HepG2 (cell line): ENCODE results near the gene PYGL. TPM values are rescaled to one million over a fixed set of nuclear protein-coding genes. Genes with fewer than 3 reads are reported as not detected.
"Not testable (repeated sequence)": the region's sequence is repeated elsewhere in the genome, so short reads cannot be mapped to it uniquely, and the experiment has no call there.

Experiments used
- ATAC-seq: fragments of 200-7000 bp; cut with Tn5 transposase; 3 replicates; pipeline ENCODE4 v1.9.1; 2020; ENCODE audit warnings: mild to moderate bottlenecking, moderate library complexity
- BruUV-seq: library from RNA; stranded (reverse); fragments of 400-500 nt; replicated peaks from 2 replicates; lab custom pipeline; 2021; lab: Mats Ljungman, UMichigan
- CTCF ChIA-PET: fragments of 300-600 bp; formaldehyde crosslinking; extraction: SDS; loops from one replicate; lab custom pipeline; 2021; ENCODE audit warnings: low total read pairs, inconsistent platforms, low intra/inter-chr PET ratio; lab: Yijun Ruan, JAX
- POLR2A ChIA-PET: fragments of 350-600 bp; sonication (Branson Sonifier 250); formaldehyde crosslinking; loops from one replicate; lab custom pipeline; 2020; ENCODE audit warnings: antibody characterized with exemption, inconsistent platforms; lab: Yijun Ruan, JAX
- DNase-seq: peaks from one replicate; pipeline ENCODE4 v3.0.0-alpha.2; 2015; ENCODE audit warnings: low spot score
- FAIRE-seq: peaks from 3 replicates; lab custom pipeline; 2011; peaks lifted over from hg19 to GRCh38; lab: Jason Lieb, UNC
- H2AFZ ChIP-seq: one replicate; pipeline ENCODE4 v1.6.1; 2011; ENCODE audit warnings: low read length, inconsistent platforms
- H3K27ac ChIP-seq: fragments of 300-600 bp; 3 replicates; pipeline ENCODE4 v1.8.0; 2011; ENCODE audit warnings: mixed run types, mild to moderate bottlenecking, mixed read lengths, low read length, inconsistent platforms; ENCODE audit not compliant: insufficient read depth; ENCODE audit errors: extremely low read length
- H3K27me3 ChIP-seq, 2 experiments: fragments of 200-600 bp in 1 of 2; 2 replicates in 1 of 2; 3 replicates in 1 of 2; pipeline versions ENCODE4 v1.6.0 to v1.8.0; 2011; ENCODE audit warnings: low read length in 2 of 2, mild to moderate bottlenecking in 2 of 2, moderate library complexity in 2 of 2, inconsistent platforms in 1 of 2; ENCODE audit not compliant: insufficient read depth in 2 of 2, control insufficient read depth in 1 of 2
- H3K36me3 ChIP-seq, 2 experiments: fragments of 200-600 bp in 1 of 2; replicated peaks in 1 of 2; 2 replicates in 1 of 2; 3 replicates in 1 of 2; pipeline versions ENCODE4 v1.5.1 to v1.8.0; 2011; ENCODE audit warnings: low read length in 2 of 2, inconsistent platforms in 1 of 2; ENCODE audit not compliant: insufficient read depth in 2 of 2, control insufficient read depth in 1 of 2
- H3K4me1 ChIP-seq: 2 replicates; pipeline ENCODE4 v1.5.1; 2012; ENCODE audit warnings: low read length, inconsistent platforms; ENCODE audit not compliant: insufficient read depth
- H3K4me2 ChIP-seq: 2 replicates; pipeline ENCODE4 v1.6.0; 2011; ENCODE audit warnings: low read depth, low read length, inconsistent platforms
- H3K4me3 ChIP-seq, 3 experiments: fragments of 200-600 bp in 1 of 3; sonication (generic), shearing (Covaris generic) in 1 of 3; replicated peaks in 1 of 3; 2 replicates each; pipeline ENCODE4 v1.5.1; 2011 to 2016; ENCODE audit warnings: low read length in 3 of 3, inconsistent platforms in 2 of 3, low read depth in 2 of 3, mild to moderate bottlenecking in 2 of 3, control low read depth in 1 of 3, mixed read lengths in 1 of 3; ENCODE audit not compliant: insufficient read depth in 1 of 3
- H3K79me2 ChIP-seq: one replicate; pipeline ENCODE4 v1.6.1; 2011; ENCODE audit warnings: low read length, inconsistent platforms; ENCODE audit not compliant: insufficient read depth
- H3K9ac ChIP-seq: 2 replicates; pipeline ENCODE4 v1.6.0; 2011; ENCODE audit warnings: mild to moderate bottlenecking, low read depth, low read length, inconsistent platforms; ENCODE audit not compliant: insufficient read depth
- H3K9me3 ChIP-seq: 2 replicates; pipeline ENCODE4 v1.5.1; 2012; ENCODE audit warnings: mild to moderate bottlenecking, low read length
- H4K20me1 ChIP-seq: 2 replicates; pipeline ENCODE4 v1.6.0; 2011; ENCODE audit warnings: inconsistent platforms, mild to moderate bottlenecking, low read length, moderate library complexity; ENCODE audit not compliant: insufficient read depth
- AHR ChIP-seq: IDR thresholded peaks from 2 replicates; pipeline ENCODE4 v1.6.1; 2018; ENCODE audit warnings: missing genetic modification reagents, missing compliant biosample characterization
- FOXP4 ChIP-seq: sonication (generic); formaldehyde crosslinking; IDR thresholded peaks from 2 replicates; pipeline ENCODE4 v1.4.0; 2020; ENCODE audit warnings: missing genetic modification reagents
- GLMP ChIP-seq: sonication (generic); formaldehyde crosslinking; IDR thresholded peaks from 2 replicates; pipeline ENCODE4 v1.9.0; 2021; ENCODE audit warnings: missing genetic modification reagents, mild to moderate bottlenecking, borderline replicate concordance
- KLF15 ChIP-seq: sonication (generic); formaldehyde crosslinking; IDR thresholded peaks from 2 replicates; pipeline ENCODE4 v1.8.1; 2023; ENCODE audit warnings: borderline replicate concordance, mild to moderate bottlenecking, inconsistent platforms, missing genetic modification reagents, mixed read lengths
- MBNL3 ChIP-seq: fragments of 250-450 bp; sonication (Bioruptor Pico); conservative IDR thresholded peaks from 2 replicates; pipeline ENCODE4 v1.8.0; 2022; ENCODE audit warnings: mild to moderate bottlenecking, inconsistent platforms
- SRSF1 ChIP-seq: fragments of 200-400 bp; formaldehyde crosslinking; optimal IDR thresholded peaks from 2 replicates; pipeline ENCODE3; 2017; ENCODE audit warnings: mild to moderate bottlenecking, low read depth, low read length, moderate library complexity
- ZNF3 ChIP-seq: IDR thresholded peaks from 2 replicates; pipeline ENCODE4 v1.7.0; 2017; ENCODE audit warnings: inconsistent platforms
- WGBS: methylation state at CpG from one replicate; pipeline ENCODE4 v1.1.6; 2017; ENCODE audit warnings: low lambda C conversion rate; 5-methylcytosine and 5-hydroxymethylcytosine counted together
- in situ Hi-C: cut with HindIII; loops from 2 replicates; pipeline ENCODE4 v1.10.0; 2017; ENCODE audit warnings: low pct_unique_long_range_greater_than_20kb; ENCODE audit not compliant: extremely low pct_ligation_motif_present
- intact Hi-C: fragments of 100-400 bp; cut with micrococcal nuclease; formaldehyde crosslinking; loops from one replicate; pipeline ENCODE4 v1.10.0; 2022; ENCODE audit not compliant: unreplicated experiment
- polyA plus RNA-seq, 8 experiments: library from polyadenylated mRNA; depleted of rRNA in 3 of 8; stranded (reverse) in 7 of 8; unstranded in 1 of 8; fragments of >200 nt; fragmentation: Illumina TruSeq in 4 of 8; extraction: Trizol in 4 of 8; gene quantifications; 2 replicates each; pipeline versions ENCODE4 v1.2.1 to v1.2.3, GENCODE V29; 2011 to 2016; ENCODE audit warnings: low read depth in 4 of 8, missing spikeins in 1 of 8, mixed read lengths in 1 of 8; ENCODE audit not compliant: insufficient read depth in 1 of 8
- total RNA-seq, 5 experiments: library from RNA; depleted of rRNA; stranded (reverse); fragments of >200 nt; fragmentation: Illumina TruSeq; extraction: Trizol; gene quantifications; 2 replicates each; pipeline ENCODE4 v1.2.3, GENCODE V29; 2016; ENCODE audit warnings: low read depth in 1 of 5

PYGL gene
- total and polyA plus RNA-seq, 2 of the 13 experiments (the other 11 are each of a cell fraction or from before 2014, with no cell fraction given): 98.4 to 110 TPM

- H4K20me1 ChIP-seq: no peaks in the 10 kb centered on the region
- 87% methylated on average over 3 of the region's 3 CpGs for WGBS
- no peak for FAIRE-seq
Measured at GRCh38 chr14:50957296-50957695, 13.0 kb upstream of the PYGL start.

DNA sequence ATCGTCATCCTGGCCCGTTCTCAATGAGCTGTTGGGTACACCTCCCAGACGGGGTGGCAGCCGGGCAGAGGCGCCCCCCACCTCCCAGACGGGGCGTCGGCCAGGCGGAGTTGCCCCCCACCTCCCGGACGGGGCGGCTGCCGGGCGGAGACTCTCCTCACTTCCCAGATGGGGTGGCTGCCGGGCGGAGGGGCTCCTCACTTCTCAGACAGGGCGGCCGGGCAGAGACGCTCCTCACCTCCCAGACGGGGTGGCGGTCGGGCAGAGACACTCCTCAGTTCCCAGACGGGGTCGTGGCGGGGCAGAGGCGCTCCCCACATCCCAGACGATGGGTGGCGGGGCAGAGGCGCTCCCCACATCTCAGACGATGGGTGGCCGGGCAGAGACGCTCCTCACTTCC, 12.1 kb upstream of the PYGL start:
- H4K20me1 ChIP-seq, in situ Hi-C loops, H3K9me3 ChIP-seq, DNase-seq, H3K27ac ChIP-seq, H3K27me3 ChIP-seq, POLR2A ChIA-PET, ATAC-seq, BruUV-seq, H2AFZ ChIP-seq, H3K4me2 ChIP-seq, H3K4me1 ChIP-seq, FAIRE-seq, CTCF ChIA-PET, H3K4me3 ChIP-seq, H3K36me3 ChIP-seq, H3K79me2 ChIP-seq, H3K9ac ChIP-seq: not testable (repeated sequence)
- intact Hi-C loops: loop anchor here (10.0 kb wide), 2 partner anchors 138 to 258 kb away; partner anchors contain the start of gene TRIM9
- 87% methylated on average over 15 of the region's 32 CpGs for WGBS

More at GRCh38 chr14:50957296-50957695, 13.0 kb upstream of the PYGL start:
- no peaks in the 10 kb centered on the region for H3K9me3 ChIP-seq
- no peak for DNase-seq
- H3K36me3 ChIP-seq: no peaks in the 10 kb centered on the region
- in situ Hi-C loops: no loop called here
- no peaks in the 10 kb centered on the region for H3K79me2 ChIP-seq
- no peaks in the 10 kb centered on the region for H3K27me3 ChIP-seq
- no peak for ATAC-seq
- no peak overlapping the region for H3K9ac ChIP-seq
- no peak overlapping the region for H3K4me2 ChIP-seq
- no peak overlapping the region for H2AFZ ChIP-seq
- no peak overlapping the region for H3K27ac ChIP-seq
- no TSS peak for BruUV-seq
- H3K4me1 ChIP-seq: peaks cover 10% of the 10 kb centered on the region
- TF ChIP-seq KLF15 (no peak), GLMP (CRISPR knock-in tag) (no peak), FOXP4 (CRISPR knock-in tag) (no peak), SRSF1 (no peak), AHR (no peak), ZNF3 (CRISPR knock-in tag) (no peak), MBNL3 (CRISPR knock-in tag) (no peak)
- POLR2A ChIA-PET: interaction anchor here (1.0 kb wide), 1 partner anchor 22 kb away, joined by 3 read pairs; no protein-coding TSS in a partner anchor
- no peak overlapping the region for H3K4me3 ChIP-seq
- intact Hi-C loops: loop anchor here (10.0 kb wide), 2 partner anchors 138 to 258 kb away; partner anchors contain the start of gene TRIM9
- CTCF ChIA-PET: no interaction called here
